Measurements from ENCODE around the gene ZFYVE26. TPM values are rescaled to one million over a fixed set of nuclear protein-coding genes. Genes with fewer than 3 reads are reported as not detected.

Gene ZFYVE26
- total and polyA plus RNA-seq, 2 of the 8 experiments (the other 6 are each of a cell fraction or from before 2014, with no cell fraction given) = 13.0 to 23.3 TPM

DNA sequence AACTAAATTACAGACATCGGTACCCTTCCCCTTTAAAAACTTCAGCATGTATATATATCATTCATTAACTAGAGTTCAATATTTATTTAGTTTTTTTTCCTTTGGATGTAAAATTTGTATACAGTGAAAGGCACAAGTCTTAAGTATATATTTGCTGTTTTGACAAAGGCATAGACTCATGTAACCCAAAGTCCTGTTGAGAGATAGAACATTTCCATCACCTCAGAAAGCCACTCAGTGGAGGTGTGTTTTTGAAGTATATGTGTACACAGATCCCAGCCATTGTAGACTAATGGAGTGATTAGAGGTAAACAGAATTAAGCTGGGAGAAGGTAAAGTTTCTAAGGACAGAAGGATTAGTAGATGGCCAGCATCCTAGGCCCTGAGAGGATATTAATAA is 99.3 kb downstream of the ZFYVE26 start:
- no peak overlapping the region for H2BK20ac ChIP-seq (ENCODE audit: low read length)
- no peak overlapping the region for H2BK12ac ChIP-seq (ENCODE audit: low read depth, low read length)
- no peak overlapping the region for H4K5ac ChIP-seq (ENCODE audit: insufficient read length, low read depth, low read length)
- H3K79me2 ChIP-seq (ENCODE audit: control insufficient read depth in 1 of 2, insufficient read depth in 2 of 2, low read length in 2 of 2) = no peaks in the 10 kb centered on the region
- FAIRE-seq (no peak), DNase-seq (ENCODE audit: low read depth in 1 of 2, low spot score in 2 of 2) (no peak)
- no peak overlapping the region for H3K23ac ChIP-seq (ENCODE audit: insufficient read length)
- H4K20me1 ChIP-seq (replicated peaks in 1 of 2; ENCODE audit: control insufficient read depth in 1 of 2, insufficient read depth in 2 of 2, low read length in 2 of 2) = no peaks in the 10 kb centered on the region
- ChIA-PET POLR2A (ENCODE audit: partially characterized antibody) (no interaction called here), CTCF (ENCODE audit: partially characterized antibody) (interaction anchor here (2.0 kb wide), 1 partner anchor 11 kb away, joined by 5 read pairs; no protein-coding TSS in a partner anchor)
- no peak overlapping the region for H3K4ac ChIP-seq (replicated peaks; ENCODE audit: insufficient read length, low read depth, low read length)
- no peak overlapping the region for H3K9ac ChIP-seq (replicated peaks in 1 of 4; ENCODE audit: extremely low read depth in 1 of 4, low read depth in 3 of 4, low read length in 3 of 4)
- H2BK5ac ChIP-seq (ENCODE audit: low read depth, low read length) = no peak overlapping the region
- H2BK120ac ChIP-seq (replicated peaks; ENCODE audit: low read depth, low read length) = no peak overlapping the region
- no peak overlapping the region for H4K8ac ChIP-seq (ENCODE audit: extremely low read depth, insufficient read depth, low read length)
- no peaks in the 10 kb centered on the region for H3K36me3 ChIP-seq (ENCODE audit: control insufficient read depth in 2 of 4, insufficient read depth in 4 of 4, low read length in 3 of 4)
- H4K91ac ChIP-seq (replicated peaks; ENCODE audit: insufficient read length, low read length) = no peak overlapping the region
- no peaks in the 10 kb centered on the region for H3K23me2 ChIP-seq (ENCODE audit: low read depth, low read length)
- 95 to 100% methylated on average over 1 of the region's 1 CpG for WGBS, 2 experiments (ENCODE audit: extremely low coverage in 1 of 2, insufficient coverage in 1 of 2, insufficient read length in 1 of 2, insufficient replicate concordance in 2 of 2, low coverage in 1 of 2, low lambda C conversion rate in 2 of 2, missing lambda C conversion rate in 1 of 2)
- H3K4me3 ChIP-seq (ENCODE audit: extremely low read depth in 1 of 4, insufficient read depth in 2 of 4, low read depth in 3 of 4, low read length in 4 of 4) = no peak overlapping the region
- no peaks in the 10 kb centered on the region for H3K79me1 ChIP-seq (ENCODE audit: low read depth, low read length)
- no peak overlapping the region for H2BK15ac ChIP-seq (ENCODE audit: low read length)
- H3K27ac ChIP-seq (ENCODE audit: low read depth, low read length) = no peak overlapping the region
- H3K4me1 ChIP-seq (replicated peaks in 1 of 4; ENCODE audit: control insufficient read depth in 3 of 4, insufficient read depth in 4 of 4, low read length in 3 of 4) = no peaks in the 10 kb centered on the region
- H3K9me3 ChIP-seq (ENCODE audit: insufficient read depth in 2 of 2, low read depth in 1 of 2, low read length in 1 of 2) = no peaks in the 10 kb centered on the region
- no peak overlapping the region for H3K14ac ChIP-seq (ENCODE audit: insufficient read length)
- H3K18ac ChIP-seq (ENCODE audit: extremely low read depth, low read length) = no peak overlapping the region
- no peak overlapping the region for H3K4me2 ChIP-seq (ENCODE audit: insufficient read depth in 1 of 2, low read depth in 2 of 2, low read length in 2 of 2)
- no peak overlapping the region for H2AK5ac ChIP-seq (ENCODE audit: low read depth, low read length)
- H3K56ac ChIP-seq (replicated peaks; ENCODE audit: insufficient read length, low read depth, low read length) = no peak overlapping the region
- no peaks in the 10 kb centered on the region for H3K27me3 ChIP-seq (replicated peaks in 1 of 4; ENCODE audit: control insufficient read depth in 3 of 4, extremely low read depth in 1 of 4, insufficient read depth in 3 of 4, low read length in 3 of 4)
- no peak overlapping the region for H2AFZ ChIP-seq (ENCODE audit: low read length)
- no peak for TF ChIP-seq MAFK (IDR thresholded peaks at IDR 0.05; ENCODE audit: low read depth, low read length)
- no peak for TF ChIP-seq RNF2 (IDR thresholded peaks at IDR 0.05; ENCODE audit: borderline replicate concordance, low read depth, low read length, missing control alignments, poor library complexity, severe bottlenecking)
- TF ChIP-seq BRCA1 (IDR thresholded peaks at IDR 0.05; ENCODE audit: low read depth, low read length) = no peak
- no peak for TF ChIP-seq HDAC2 (IDR thresholded peaks at IDR 0.05; ENCODE audit: borderline replicate concordance in 1 of 2, low read depth in 2 of 2, low read length in 2 of 2)
- TF ChIP-seq NANOG (IDR thresholded peaks at IDR 0.05; ENCODE audit: insufficient read depth, low read depth, low read length, poor library complexity, severe bottlenecking) = no peak
- no peak for TF ChIP-seq KDM1A (IDR thresholded peaks at IDR 0.05; ENCODE audit: borderline replicate concordance, low read length)
- no peak for TF ChIP-seq KDM4A (IDR thresholded peaks at IDR 0.05; ENCODE audit: low read depth, low read length, severe bottlenecking)
- no peak for TF ChIP-seq SAP30 (IDR thresholded peaks at IDR 0.05; ENCODE audit: insufficient read depth, insufficient replicate concordance, low read length)
- TF ChIP-seq TAF1 (IDR thresholded peaks at IDR 0.05; ENCODE audit: low read depth, low read length) = no peak
- no peak for TF ChIP-seq SIX5 (IDR thresholded peaks at IDR 0.05; ENCODE audit: low read depth, low read length)
- TF ChIP-seq SRF (IDR thresholded peaks at IDR 0.05; ENCODE audit: low read depth, low read length) = no peak
- no peak for TF ChIP-seq BCL11A (IDR thresholded peaks at IDR 0.05; ENCODE audit: low read depth in 2 of 2, low read length in 2 of 2)
- TF ChIP-seq POLR2AphosphoS5 (IDR thresholded peaks at IDR 0.05; ENCODE audit: low read depth, low read length) = no peak
- no peak for TF ChIP-seq SIN3A (conservative IDR thresholded peaks at IDR 0.05 in 1 of 2, IDR thresholded peaks at IDR 0.05 in 1 of 2; ENCODE audit: low read depth in 1 of 2, low read length in 2 of 2)

Data from H1 (cell line).